GM21529 (cell line): ENCODE results near the gene SPRN.
A peak's percentile ranks its signal among the peaks of the same experiment; 100 is the strongest.

Experiments used
- ATAC-seq: cut with Tn5 transposase; IDR thresholded peaks from one replicate; pipeline ENCODE4 v1.9.1; 2021; ENCODE audit not compliant: unreplicated experiment

Gene SPRN

DNA sequence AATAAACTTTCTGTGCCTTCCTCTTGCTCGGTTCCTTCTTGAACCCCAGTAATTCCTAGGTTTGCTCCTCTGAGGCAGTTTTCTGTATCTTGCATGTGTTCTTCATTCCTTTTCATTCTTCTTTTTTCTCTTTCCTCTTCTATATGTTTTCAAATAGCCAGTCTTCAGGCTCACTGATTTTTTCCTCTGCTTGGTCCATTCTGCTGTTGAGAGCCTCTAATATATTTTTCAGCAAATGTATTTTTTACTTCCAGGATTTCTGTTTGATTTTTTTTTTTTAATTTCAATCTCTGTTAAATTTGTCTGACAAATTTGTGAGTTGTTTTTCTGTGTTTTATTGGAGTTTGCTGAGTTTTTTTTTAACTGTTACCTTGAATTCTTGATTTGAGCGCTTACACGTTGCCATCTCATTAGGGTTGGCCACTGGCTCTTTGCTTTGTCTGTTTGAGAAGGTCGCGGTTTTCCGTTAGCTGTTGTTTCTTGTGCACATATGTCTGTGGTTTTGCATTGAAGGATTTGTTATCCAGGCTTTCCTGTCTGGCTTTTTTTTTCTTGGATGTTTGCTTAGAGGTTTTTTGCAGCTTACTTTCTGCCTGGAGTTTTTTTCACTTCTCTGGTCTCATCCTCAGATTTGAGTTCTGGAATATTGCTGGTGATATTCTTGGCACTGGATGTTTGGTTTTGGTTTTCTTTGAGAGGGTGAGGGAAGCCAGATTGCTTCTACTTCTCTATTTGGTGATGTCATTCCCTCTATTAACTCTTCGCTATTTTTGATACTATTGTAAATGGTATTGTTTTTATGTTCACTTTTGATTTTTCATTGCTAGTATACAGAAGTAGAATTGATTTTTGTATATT is 12.7 kb downstream of the SPRN start:
- ATAC-seq: no peak

DNA sequence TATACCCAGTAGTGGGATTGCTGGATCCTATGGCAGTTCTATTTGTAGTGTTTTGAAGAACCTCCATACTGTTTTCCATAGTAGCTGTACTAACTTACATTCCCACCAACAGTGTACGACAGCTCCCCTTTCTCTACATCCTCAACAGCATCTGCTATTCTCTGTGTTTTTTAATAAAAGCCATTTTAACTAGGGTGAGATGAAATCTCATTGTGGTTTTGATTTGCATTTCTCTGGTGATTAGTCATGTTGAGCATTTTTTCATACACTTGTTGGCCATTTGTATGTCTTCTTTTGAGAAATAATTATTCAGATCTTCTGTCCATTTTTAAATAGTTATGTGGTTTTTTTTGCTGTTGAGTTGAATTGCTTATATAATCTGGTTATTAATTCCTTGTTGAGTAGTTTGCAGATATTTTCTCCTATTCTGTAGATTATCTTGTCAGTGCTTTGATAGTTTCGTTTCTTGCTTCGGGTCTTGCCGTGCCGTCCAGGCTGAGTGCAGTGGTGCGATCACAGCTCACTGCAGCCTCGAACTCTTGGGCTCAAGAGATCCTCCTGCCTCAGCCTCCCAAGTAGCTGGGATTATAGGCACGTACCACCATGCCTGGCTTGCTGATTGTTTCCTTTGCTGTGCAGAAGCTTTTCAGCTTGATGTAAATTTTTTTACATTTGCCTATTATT is 18.4 kb downstream of the SPRN start:
- peak; percentile 62 for ATAC-seq

DNA sequence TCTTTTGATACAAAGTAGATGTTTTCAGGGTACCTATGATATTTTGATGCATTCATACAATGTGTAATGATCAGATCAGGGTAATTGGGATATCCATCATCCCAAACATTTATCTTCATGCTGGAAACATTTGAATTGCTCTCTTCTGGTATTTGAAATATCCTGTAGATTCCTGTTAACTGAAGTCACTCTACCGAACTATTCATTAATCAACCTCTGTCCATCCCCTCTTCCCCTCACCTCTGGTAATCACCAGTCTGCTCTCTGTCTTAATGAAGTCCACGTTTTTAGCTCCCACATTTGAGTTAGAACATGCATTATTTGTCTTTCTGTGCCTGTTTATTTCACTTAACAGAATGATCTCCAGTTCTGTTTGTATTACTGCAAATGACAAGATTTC is 19.2 kb downstream of the SPRN start:
- ATAC-seq: no peak

DNA sequence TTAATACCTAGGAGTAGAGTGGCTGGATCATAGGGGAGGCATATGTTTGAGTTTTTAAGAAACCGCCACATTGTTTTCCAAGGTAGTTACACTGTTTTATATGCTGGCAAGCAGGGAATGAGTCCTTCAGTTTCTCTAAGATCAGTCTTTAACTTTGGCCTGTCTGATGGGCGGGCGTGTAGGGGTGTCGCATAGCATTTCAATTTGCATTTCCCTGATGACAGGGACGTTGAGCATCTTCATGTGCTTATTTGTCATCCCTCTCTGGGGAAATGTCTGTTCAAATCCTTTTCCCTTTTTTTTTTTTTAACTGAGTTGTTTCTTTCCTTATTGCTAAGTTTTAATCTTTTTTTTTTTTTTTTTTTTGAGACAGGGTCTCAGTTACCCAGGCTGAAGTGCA is 20.6 kb downstream of the SPRN start:
- ATAC-seq: no peak

DNA sequence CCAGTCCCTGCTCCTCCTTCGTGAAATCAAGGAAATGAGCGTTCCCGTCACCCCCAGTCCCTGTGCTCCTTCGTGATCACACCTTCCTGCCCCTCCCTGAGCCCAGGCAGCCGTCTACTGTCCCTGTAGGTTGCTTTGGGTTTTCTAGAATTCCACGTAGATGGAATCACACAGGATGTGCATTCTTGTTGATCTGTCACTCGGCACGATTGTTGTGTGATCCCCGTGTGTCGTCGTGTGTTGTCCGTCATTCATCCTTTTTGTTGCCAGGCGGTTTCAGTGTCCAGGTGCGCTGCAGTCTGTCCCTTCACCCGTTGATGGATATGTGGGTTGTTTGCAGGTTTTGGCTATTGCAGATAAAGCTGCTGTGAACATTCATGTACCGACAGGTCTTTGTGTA is 21.1 kb downstream of the SPRN start:
- ATAC-seq: no peak

DNA sequence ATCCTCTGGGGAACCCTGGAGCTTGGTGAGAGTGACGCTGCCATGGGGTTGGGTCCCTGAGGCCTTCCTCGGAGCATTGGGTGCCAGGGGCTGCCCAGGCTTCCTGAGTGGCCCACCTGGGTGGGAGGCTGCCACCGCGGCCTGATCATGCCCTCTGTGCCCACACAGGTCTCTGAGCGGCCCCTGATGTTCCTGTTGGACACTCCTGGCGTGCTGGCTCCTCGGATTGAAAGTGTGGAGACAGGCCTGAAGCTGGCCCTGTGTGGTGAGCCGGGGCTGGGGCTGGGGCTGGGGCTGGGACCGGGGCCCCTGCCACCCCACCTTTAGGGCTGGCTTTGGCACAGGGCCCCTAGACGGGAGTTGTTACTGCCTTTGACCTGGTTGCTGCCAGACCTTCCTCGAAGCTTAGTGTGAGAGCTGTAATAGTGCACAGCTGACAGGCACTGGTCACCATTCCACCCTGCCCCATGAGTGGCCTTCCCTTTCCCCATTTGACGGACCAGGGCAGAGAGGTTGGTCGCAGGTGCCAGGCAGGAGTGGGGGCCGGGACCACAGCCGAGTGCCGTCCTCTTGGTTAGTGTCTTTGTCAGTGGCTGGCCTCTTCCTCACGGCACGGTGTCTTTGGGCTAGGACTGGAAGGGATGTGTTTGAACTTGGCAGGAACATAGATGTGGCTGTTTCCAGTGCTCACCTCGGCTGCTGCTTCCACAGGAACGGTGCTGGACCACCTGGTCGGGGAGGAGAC is 22.3 kb downstream of the SPRN start:
- ATAC-seq: no peak

DNA sequence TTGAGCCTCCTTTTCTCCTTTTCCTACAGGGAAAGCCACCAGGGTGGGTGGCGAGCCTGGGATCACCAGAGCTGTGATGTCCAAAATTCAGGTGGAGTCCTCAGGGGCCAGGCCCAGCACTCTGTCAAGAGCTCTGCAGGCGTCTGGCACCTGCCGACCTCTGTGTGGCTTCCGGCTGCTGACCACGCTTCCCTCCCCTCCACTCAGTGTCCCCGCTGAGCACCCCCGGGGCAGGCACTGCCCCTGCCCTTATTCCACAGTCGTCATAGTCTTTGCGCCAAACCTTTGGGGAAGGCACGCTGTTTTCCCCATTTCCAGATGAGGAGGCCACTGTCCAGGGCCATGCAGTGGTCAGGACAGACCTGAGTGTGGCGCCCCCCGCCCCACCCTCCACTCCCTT is 22.9 kb downstream of the SPRN start:
- ATAC-seq: no peak

DNA sequence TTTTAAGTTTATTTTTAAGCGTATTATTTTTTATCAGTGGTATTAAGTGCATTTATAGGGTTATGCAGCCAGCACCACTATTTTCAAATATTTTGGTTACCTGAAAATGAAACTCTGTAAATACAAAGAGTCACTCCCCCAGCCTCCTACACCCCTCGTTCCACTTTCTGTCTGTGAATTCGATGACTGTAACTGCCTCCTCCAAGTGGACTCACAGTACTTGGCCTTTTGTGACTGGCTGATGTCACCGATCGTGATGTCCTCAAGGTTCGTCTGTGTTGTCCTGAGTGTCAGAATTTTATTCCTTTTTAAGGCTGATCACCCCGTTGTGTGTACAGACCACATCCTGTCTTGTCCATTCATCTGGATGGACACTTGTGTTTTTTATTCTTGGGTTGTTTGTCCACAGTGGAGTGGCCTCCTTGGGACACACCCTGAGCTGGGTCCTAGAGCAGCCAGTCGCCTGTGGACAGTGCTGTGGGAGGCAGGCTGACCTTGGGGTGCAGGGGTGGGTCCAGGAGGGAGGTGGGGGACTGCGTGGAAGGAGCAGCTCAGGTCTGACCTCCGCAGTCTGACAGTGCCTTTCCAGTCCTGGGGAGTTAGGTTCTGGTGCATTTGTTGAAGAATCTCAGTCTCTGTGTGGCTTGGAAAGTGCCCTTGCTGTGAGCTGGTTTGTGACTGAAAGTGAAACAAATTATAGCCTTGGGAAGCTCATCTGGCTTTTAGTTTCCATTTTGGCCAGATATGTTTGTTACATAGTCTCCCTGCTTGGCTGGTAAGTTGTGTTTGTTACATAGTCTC is 23.6 kb downstream of the SPRN start:
- ATAC-seq: peak; percentile 82

DNA sequence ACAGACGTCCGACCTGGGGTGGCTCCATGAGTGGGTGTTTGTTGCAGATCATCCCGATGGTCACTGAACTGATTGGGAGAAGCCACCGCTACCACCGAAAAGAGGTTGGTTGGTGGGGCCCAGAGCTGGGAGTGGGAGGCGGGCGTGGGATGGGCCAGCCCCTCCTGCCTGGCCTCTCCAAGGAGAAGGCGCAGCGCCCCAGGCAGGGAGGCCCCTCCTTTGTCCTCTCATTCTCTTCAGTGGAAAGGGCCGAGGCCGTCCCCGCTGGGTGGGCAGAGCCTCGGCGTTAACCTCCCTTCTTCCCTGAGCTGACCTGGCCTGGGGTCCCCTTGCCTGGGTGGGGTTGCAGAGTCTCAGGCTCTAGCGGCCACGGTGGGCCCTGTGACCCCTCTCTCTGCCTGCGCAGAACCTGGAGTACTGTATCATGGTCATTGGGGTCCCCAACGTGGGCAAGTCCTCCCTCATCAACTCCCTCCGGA is 25.3 kb downstream of the SPRN start:
- ATAC-seq: no peak

DNA sequence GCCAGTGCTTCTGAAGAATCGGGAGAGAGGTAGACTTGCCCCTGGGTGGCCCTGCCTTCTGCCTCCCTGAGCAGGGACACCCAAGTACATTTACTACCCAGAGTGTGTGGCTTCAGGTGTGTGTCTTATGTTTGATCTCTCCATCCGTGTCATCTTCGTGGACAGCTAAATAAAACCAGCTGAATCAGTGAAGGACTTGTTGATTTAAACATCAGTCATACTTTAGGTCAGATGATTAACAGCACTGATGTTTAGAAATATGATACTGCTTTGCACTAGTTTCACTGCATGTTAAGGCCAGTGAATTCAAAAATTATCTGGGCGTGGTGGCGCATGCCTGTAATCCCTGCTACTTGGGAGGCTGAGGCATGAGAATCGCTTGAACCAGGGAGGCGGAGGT is 26.5 kb downstream of the SPRN start:
- no peak for ATAC-seq

DNA sequence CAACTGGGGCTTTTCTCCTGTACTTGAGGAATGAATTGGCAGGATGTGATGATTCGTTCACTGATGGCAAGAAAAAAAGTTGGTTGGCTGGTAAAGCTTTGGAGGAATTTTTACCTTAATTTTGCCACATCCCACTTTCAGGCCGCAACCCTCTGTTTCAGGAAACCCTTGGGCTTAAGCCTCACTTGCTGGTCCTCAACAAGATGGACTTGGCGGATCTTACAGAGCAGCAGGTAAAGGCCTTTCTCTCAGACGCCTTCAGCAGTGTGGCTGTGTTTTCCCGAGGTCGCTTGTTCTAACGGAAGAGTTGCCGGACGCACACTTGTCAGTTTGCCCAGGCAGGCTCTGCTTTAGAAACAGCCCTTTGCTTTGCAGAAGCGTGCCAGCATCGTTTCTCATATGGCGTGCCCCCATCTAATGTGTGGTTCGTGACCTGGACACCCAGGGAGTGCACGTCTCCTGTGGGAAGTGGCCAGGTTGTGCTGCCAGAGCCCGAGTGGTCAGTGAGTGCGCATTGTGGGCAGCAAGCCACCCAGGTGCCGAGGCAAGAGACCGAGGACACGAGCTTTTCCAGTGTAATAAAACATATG is 28.3 kb downstream of the SPRN start:
- ATAC-seq: no peak

DNA sequence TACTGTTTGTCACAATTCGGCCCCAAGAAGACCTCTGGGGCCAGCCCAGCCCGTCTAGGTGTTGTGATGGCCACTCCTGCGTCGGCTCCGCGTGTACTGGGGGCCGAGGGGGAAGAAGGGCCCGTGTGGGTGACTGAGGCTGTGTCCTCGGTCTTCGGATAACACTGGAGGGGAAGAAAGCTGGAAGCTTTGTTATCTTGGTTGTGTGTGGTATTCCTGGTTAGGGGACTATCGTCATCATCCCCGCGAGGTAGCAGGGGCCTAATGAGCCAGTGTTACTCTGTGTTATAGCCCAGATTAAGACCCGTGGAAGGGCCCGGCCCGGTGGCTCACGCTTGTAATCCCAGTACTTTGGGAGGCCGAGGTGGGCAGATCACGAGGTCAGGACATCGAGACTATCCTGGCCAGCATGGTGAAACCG is 29.6 kb downstream of the SPRN start:
- ATAC-seq: no peak

DNA sequence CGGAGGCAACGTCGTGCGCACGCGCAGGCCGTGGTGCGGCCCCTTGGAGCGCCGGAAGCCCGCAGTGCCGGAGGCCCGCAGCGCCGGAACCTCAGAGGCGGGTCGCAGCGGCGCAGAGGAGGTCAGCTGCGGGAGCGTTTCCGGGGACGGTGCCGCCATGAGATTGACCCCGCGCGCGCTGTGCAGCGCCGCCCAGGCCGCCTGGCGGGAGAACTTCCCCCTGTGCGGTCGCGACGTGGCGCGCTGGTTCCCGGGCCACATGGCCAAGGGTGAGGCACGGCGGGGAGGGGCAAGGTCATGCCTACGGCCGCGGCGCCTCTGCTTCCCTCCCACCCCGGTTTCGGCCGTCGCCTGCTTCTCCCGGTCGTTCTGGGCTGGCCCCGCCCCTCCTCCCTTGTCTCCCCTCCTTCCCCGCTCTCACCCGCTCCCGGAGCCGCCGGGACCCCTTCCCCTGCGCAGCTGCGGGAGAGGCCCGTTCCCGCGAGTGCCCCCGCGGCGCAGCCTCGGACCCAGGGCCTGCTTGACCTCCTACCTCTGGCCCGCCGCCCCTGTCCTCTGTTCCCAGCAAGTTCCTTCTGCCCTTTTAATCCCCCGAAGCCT is 30.3 kb downstream of the SPRN start, which contains the start of gene MTG1:
Gene MTG1, plus strand, starts transcription at position 94 of the 600 bp plus-strand sequence. Its CDS starts 64 bp downstream, at position 158.
- peak; percentile 58 for ATAC-seq

DNA sequence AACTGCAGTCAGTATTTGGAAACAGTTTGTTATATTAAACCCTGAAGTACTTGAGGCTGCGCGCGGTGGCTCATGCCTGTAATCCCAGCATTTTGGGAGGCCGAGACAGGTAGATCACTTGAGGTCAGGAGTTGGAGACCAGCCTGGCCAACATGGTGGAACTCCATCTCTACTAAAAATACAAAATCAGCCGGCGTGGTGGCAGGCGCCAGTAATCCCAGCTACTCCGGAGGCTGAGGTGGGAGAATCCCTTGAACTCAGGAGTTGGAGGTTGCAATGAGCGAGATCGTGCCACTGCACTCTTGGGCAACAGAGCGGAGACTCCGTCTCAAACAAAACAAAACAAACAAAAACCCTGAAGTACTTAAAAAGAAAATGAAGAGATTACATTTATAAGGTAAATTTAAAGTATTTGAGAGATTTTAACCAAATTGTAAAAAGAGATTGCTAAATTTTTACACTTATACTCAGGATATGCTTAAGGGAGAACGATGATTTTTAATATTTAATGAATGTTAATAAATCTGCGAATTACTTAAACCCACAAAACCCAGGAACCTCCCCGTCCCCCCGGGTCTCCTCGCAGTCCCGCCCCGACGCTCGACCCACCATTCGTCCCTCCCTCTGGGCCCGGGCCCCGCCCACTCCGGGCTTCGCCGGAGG is 30.9 kb downstream of the SPRN start:
- no peak for ATAC-seq

DNA sequence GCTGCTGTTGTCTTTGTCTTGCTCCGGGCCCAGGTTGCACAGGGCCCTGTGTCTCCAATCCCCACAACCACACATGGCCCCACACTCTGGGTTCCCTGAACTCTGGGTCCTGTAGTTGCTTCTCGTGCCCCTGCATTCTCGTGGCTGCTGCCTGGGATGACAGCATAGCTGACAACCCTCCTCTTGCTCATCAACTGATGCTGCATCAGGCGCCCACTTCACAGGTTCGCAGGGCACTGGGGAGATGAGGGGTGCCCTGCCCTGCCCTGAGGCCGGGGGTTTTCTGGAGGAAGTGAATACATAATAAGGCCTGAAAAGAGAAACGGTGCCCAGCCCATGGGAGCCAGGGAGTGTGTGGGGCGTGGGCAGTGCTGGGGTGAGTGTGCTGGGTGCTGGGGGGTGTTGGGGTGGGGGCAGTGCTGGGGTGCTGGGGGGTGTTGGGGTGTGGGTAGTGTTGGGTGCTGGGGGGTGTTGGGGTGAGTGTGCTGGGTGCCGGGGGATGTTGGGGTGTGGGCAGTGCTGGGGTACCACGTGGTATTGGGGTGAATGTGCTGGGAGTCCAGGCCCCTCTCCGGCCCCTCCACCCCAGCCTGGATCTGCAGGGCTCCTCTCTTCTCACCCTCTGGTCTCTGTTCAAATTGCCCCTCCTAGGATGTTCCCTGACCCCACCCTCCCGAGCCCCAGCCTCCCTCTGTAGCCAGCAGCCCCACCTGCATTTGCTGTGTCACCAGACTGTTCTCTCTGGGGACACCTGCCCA is 32.5 kb downstream of the SPRN start:
- no peak for ATAC-seq

DNA sequence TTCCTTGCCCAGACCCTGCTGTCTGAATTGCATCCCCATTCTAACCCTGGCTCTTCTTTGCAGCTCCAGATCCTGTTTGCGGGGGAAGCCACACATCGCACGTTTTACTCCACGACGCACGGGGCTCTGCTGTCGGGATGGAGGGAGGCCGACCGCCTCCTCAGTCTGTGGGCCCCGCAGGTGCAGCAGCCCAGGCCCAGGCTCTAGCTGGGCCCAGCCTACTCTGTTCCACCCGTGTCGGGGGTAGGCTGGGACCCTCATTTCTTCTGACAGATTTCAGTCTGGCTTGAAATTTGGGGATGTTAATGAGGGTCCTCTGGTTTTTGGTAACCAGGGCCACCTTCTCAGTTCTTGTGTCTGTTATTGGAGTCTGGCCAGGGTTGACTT is 33.2 kb downstream of the SPRN start:
- ATAC-seq: no peak

DNA sequence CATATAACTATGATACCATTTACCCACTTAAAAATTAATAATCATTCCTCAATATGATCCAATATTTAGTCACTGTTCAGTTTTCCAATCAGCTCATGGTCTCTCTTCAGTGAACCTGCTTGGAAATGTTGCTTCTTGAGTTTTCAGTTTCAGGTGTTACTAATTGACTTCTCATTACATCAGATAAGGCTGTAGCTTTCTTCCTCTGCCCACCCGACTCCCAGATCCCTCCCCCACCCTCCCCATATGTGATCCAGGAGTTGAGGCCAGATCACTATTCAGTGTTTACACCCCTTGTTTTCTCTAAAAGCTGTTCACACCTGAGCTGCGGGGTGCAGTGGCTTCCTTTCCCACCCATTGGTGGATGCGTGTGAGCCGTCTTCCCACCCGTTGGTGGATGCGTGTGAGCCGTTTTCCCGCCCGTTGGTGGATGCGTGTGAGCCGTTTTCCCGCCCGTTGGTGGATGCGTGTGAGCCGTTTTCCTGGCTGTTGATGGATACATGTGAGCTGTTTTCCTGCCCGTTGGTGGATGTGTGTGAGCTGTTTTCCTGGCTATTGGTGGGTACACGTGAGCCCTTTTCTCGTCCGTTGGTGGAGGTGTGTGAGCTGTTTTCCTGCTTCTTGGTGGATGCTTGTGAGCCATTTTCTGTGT is 33.7 kb downstream of the SPRN start:
- no peak for ATAC-seq
